ENCODE measurements around the gene ART3.

- TF ChIP-seq CTCF (IDR thresholded peaks at IDR 0.05; ENCODE audit: low read depth, low read length) (no peak), EZH2phosphoT487 (IDR thresholded peaks at IDR 0.05; ENCODE audit: low read depth) (no peak)
Observed at GRCh38 chr4:76072760-76073159, 1.7 kb upstream of the ART3 start.
